Peyer's patch (tissue), 4 donors: ENCODE results near the gene ANKRD34B.

Experiments used
- POLR2A ChIP-seq, 2 donors: fragments of 450-650 bp; IDR thresholded peaks; one replicate each; pipeline ENCODE4 v1.5.1; 2017; ENCODE audit warnings: antibody characterized with exemption in 2 of 2, mild to moderate bottlenecking in 2 of 2, moderate library complexity in 2 of 2
- TF ChIP-seq, protein P1 (sequence below), 6 experiments: fragments of 450-650 bp in 4 of 6; fragments of 200-600 bp in 2 of 6; sonication (generic) in 1 of 6; IDR thresholded peaks; one replicate each; pipeline ENCODE4 v1.5.1; 2017 to 2019; ENCODE audit warnings: antibody characterized with exemption in 6 of 6, mild to moderate bottlenecking in 3 of 6, moderate library complexity in 1 of 6

DNA sequence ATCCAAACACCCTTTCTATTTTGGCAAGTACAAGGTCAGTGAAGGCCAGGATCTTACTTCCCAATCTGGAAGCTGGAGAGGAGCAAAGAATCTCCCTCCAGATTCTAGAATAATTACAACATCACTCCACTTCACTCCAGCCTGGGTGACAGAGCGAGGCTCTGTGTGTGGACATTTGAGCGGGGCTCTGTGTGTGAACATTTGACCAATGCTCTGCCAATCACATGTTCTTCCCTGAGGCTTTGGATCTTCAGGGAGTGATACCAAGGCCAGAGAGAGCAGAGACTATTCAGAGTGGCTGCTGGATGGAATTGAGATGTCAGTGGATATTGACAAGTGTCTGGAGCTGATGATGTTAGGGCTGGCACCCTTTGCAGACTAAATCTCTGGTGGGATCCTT lies 24.7 kb upstream of the ANKRD34B start:
- TF ChIP-seq, protein P1, sequence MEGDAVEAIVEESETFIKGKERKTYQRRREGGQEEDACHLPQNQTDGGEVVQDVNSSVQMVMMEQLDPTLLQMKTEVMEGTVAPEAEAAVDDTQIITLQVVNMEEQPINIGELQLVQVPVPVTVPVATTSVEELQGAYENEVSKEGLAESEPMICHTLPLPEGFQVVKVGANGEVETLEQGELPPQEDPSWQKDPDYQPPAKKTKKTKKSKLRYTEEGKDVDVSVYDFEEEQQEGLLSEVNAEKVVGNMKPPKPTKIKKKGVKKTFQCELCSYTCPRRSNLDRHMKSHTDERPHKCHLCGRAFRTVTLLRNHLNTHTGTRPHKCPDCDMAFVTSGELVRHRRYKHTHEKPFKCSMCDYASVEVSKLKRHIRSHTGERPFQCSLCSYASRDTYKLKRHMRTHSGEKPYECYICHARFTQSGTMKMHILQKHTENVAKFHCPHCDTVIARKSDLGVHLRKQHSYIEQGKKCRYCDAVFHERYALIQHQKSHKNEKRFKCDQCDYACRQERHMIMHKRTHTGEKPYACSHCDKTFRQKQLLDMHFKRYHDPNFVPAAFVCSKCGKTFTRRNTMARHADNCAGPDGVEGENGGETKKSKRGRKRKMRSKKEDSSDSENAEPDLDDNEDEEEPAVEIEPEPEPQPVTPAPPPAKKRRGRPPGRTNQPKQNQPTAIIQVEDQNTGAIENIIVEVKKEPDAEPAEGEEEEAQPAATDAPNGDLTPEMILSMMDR (IDR thresholded peaks at IDR 0.05), result no peak
- TF ChIP-seq POLR2A (IDR thresholded peaks at IDR 0.05), result no peak
